MCF 10A (cell line): Measurements from ENCODE around the gene FOXD2. TPM values are rescaled to one million over a fixed set of nuclear protein-coding genes. Genes with fewer than 3 reads are reported as not detected.

Experiments used
- BruUV-seq: library from RNA; stranded (reverse); fragments of 400-500 nt; replicated peaks from 2 replicates; lab custom pipeline; 2021; lab: Mats Ljungman, UMichigan
- CTCF ChIA-PET: fragments of 300-600 bp; sonication (Branson Sonifier 250); formaldehyde crosslinking; extraction: SDS; loops from one replicate; lab custom pipeline; 2021; ENCODE audit warnings: antibody characterized with exemption, inconsistent platforms; lab: Yijun Ruan, JAX
- POLR2A ChIA-PET: fragments of 300-600, 350-650 bp; sonication (Branson Sonifier 250); formaldehyde crosslinking; extraction: SDS; loops from one replicate; lab custom pipeline; 2020; ENCODE audit warnings: antibody characterized with exemption, inconsistent platforms; lab: Yijun Ruan, JAX
- DNase-seq: peaks from one replicate; pipeline ENCODE4 v3.0.0-alpha.2; 2018; ENCODE audit not compliant: unreplicated experiment
- H3K27ac Mint-ChIP-seq: one replicate; pipeline ENCODE4 v1.8.0; 2022; ENCODE audit warnings: mild to moderate bottlenecking, low read depth, mixed read lengths; ENCODE audit not compliant: unreplicated experiment
- H3K27me3 Mint-ChIP-seq: one replicate; pipeline ENCODE4 v1.8.0; 2022; ENCODE audit warnings: mixed read lengths; ENCODE audit not compliant: insufficient read depth, unreplicated experiment
- H3K36me3 Mint-ChIP-seq: one replicate; pipeline ENCODE4 v1.8.0; 2022; ENCODE audit warnings: mild to moderate bottlenecking, moderate library complexity, mixed read lengths; ENCODE audit not compliant: insufficient read depth, unreplicated experiment
- H3K4me1 Mint-ChIP-seq: one replicate; pipeline ENCODE4 v1.8.0; 2022; ENCODE audit warnings: mixed read lengths; ENCODE audit not compliant: insufficient read depth, unreplicated experiment
- H3K4me3 Mint-ChIP-seq: one replicate; pipeline ENCODE4 v1.8.0; 2022; ENCODE audit warnings: mild to moderate bottlenecking, moderate library complexity, mixed read lengths; ENCODE audit not compliant: unreplicated experiment
- H3K9me3 Mint-ChIP-seq: one replicate; pipeline ENCODE4 v1.8.0; 2022; ENCODE audit warnings: mixed read lengths; ENCODE audit not compliant: unreplicated experiment
- intact Hi-C: fragments of 100-400 bp; cut with micrococcal nuclease; formaldehyde crosslinking; loops from 2 replicates; pipeline ENCODE4 v1.14.1; 2022
- total RNA-seq: library from RNA; stranded (reverse); gene quantifications from 2 replicates; pipeline ENCODE4 v1.2.3, GENCODE V29; 2022
- TF ChIP-seq, protein P1 (sequence below): fragments of 200-600 bp; IDR thresholded peaks from one replicate; pipeline ENCODE4 v1.8.0; 2022; ENCODE audit warnings: antibody characterized with exemption, mild to moderate bottlenecking; ENCODE audit not compliant: unreplicated experiment

FOXD2 gene
- total RNA-seq, 1 experiment from 2014 or later = 0.44 TPM

- ChIA-PET CTCF (interaction anchor here (1.0 to 4.1 kb wide), 7 partner anchors 12 to 317 kb away, joined by 3 to 38 read pairs (median 8); no protein-coding TSS in a partner anchor), POLR2A (interaction anchor here (0.6 to 3.6 kb wide), 7 partner anchors 9 to 28 kb away, joined by 3 to 21 read pairs (median 5); partner anchors contain the start of gene FOXD2)
- Mint-ChIP-seq H3K36me3 (no peaks in the 10 kb centered on the region), H3K4me1 (peaks cover 38% of the 10 kb centered on the region), H3K27me3 (no peaks in the 10 kb centered on the region), H3K9me3 (no peaks in the 10 kb centered on the region), H3K27ac (peak overlapping the region; percentile 68), H3K4me3 (peak overlapping the region; percentile 42)
- BruUV-seq = no TSS peak
- peak; percentile 83 for DNase-seq
- intact Hi-C loops = no loop called here
- TF ChIP-seq, protein P1, sequence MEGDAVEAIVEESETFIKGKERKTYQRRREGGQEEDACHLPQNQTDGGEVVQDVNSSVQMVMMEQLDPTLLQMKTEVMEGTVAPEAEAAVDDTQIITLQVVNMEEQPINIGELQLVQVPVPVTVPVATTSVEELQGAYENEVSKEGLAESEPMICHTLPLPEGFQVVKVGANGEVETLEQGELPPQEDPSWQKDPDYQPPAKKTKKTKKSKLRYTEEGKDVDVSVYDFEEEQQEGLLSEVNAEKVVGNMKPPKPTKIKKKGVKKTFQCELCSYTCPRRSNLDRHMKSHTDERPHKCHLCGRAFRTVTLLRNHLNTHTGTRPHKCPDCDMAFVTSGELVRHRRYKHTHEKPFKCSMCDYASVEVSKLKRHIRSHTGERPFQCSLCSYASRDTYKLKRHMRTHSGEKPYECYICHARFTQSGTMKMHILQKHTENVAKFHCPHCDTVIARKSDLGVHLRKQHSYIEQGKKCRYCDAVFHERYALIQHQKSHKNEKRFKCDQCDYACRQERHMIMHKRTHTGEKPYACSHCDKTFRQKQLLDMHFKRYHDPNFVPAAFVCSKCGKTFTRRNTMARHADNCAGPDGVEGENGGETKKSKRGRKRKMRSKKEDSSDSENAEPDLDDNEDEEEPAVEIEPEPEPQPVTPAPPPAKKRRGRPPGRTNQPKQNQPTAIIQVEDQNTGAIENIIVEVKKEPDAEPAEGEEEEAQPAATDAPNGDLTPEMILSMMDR = no peak
These were observed 28.4 kb upstream of the FOXD2 start for GRCh38 chr1:47409311-47410067.

GRCh38 chr1:47410068-47410455 is 27.8 kb upstream of the FOXD2 start:
- intact Hi-C loops = no loop called here
- Mint-ChIP-seq H3K4me1 (peaks cover 38% of the 10 kb centered on the region), H3K27ac (peak overlapping the region; percentile 68), H3K4me3 (no peak overlapping the region), H3K9me3 (no peaks in the 10 kb centered on the region), H3K36me3 (no peaks in the 10 kb centered on the region), H3K27me3 (no peaks in the 10 kb centered on the region)
- no TSS peak for BruUV-seq
- ChIA-PET CTCF (interaction anchor here (1.4 to 4.1 kb wide), 3 partner anchors 12 to 316 kb away, joined by 3 to 38 read pairs (median 18); no protein-coding TSS in a partner anchor), POLR2A (interaction anchor here (0.6 to 3.6 kb wide), 7 partner anchors 10 to 28 kb away, joined by 3 to 21 read pairs (median 5); partner anchors contain the start of gene FOXD2)
- TF ChIP-seq, protein P1 = no peak
- DNase-seq = peak; percentile 27

DNA sequence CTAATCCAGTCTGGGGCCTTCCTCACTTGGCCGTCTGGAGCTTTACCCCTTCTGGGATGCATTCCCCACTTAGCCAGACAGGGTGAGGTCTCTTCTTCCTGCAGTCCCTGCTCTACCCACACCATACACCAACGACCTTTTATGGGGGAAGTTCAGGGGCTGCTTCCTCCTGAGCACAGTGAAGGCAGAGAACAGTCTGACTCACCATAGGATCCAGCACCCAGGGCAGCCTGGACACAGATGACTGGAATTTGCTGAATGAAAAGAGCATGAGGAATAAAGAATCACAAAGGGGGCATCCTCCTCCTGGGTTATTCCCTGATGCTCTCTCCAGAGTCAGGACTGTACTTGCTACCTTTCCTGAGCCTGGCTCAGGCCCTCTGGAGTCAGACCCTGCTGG is 26.4 kb upstream of the FOXD2 start:
- peaks cover 38% of the 10 kb centered on the region for H3K4me1 Mint-ChIP-seq
- TF ChIP-seq, protein P1 = no peak
- BruUV-seq = no TSS peak

DNA sequence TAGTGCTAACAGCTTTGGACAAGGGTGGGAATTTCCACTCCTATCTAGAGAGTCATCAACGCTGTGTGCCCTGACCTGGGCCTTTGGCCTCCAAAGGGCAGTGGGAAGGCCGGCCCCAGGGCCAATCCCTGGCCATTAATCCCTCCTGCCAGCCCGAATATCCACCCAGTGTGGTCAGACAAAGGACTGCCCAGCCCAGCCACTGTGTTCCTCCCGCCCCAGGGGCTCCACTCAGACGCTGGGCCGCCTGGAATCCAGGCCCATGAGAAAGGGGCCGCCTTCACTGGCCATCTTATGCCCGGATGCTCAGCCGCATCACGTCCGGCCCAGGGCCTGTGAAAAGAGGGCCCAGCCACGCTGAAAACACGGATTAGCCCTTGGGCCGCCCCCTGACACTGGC is 25.4 kb upstream of the FOXD2 start:
- no peak for DNase-seq
- no peaks in the 10 kb centered on the region for H3K9me3 Mint-ChIP-seq
- no peaks in the 10 kb centered on the region for H3K27me3 Mint-ChIP-seq
- POLR2A ChIA-PET = no interaction called here
- H3K36me3 Mint-ChIP-seq = no peaks in the 10 kb centered on the region
- no TSS peak for BruUV-seq
- no peak overlapping the region for H3K4me3 Mint-ChIP-seq
- TF ChIP-seq, protein P1 = no peak
- no peak overlapping the region for H3K27ac Mint-ChIP-seq
- peaks cover 38% of the 10 kb centered on the region for H3K4me1 Mint-ChIP-seq
- CTCF ChIA-PET = interaction anchor here (0.8 to 4.5 kb wide), 5 partner anchors 12 to 315 kb away, joined by 3 to 31 read pairs (median 4); partner anchors contain the start of gene FOXD2
- intact Hi-C loops = no loop called here

More for the DNA sequence above, 26.4 kb upstream of the FOXD2 start:
- intact Hi-C loops = no loop called here
- no peaks in the 10 kb centered on the region for H3K9me3 Mint-ChIP-seq
- no peak overlapping the region for H3K27ac Mint-ChIP-seq
- ChIA-PET CTCF (interaction anchor here (0.8 to 4.5 kb wide), 7 partner anchors 13 to 316 kb away, joined by 3 to 31 read pairs (median 4); partner anchors contain the start of gene FOXD2), POLR2A (interaction anchor here (0.9 kb wide), 1 partner anchor 9 kb away, joined by 6 read pairs; no protein-coding TSS in a partner anchor)
- DNase-seq = no peak
- no peaks in the 10 kb centered on the region for H3K36me3 Mint-ChIP-seq
- no peak overlapping the region for H3K4me3 Mint-ChIP-seq
- no peaks in the 10 kb centered on the region for H3K27me3 Mint-ChIP-seq
